ENCODE results near the gene BICD1. TPM values are rescaled to one million over a fixed set of nuclear protein-coding genes. Genes with fewer than 3 reads are reported as not detected.

Gene BICD1
- total and polyA plus RNA-seq, 12 donors = 2.5 to 14.7 (median 9.2) TPM

- ATAC-seq = peak in 5 of 8 donors; percentile 30 to 50 (median 36)
- no peak for DNase-seq
Observed at GRCh38 chr12:32118806-32119205, 12.2 kb downstream of the BICD1 start.

GRCh38 chr12:32120419-32120818 lies 13.8 kb downstream of the BICD1 start:
- Histone ChIP-seq H3K36me3 (no peaks in the 10 kb centered on the region), H3K4me1 (peaks cover 0 to 21% (median 12%) of the 10 kb centered on the region in 9 donors), H3K27me3 (no peaks in the 10 kb centered on the region), H3K4me3 (no peak overlapping the region), H3K27ac (no peak overlapping the region), H3K9me3 (no peaks in the 10 kb centered on the region)
- DNase-seq = no peak
- WGBS, 2 donors = 66 to 75% methylated on average over 2 of the region's 2 CpGs
- ATAC-seq = no peak
- TF ChIP-seq CTCF (IDR thresholded peaks at IDR 0.05) = no peak
- intact Hi-C loops (cut with DNase I) = no loop called here

More at GRCh38 chr12:32118806-32119205, 12.2 kb downstream of the BICD1 start:
- no peaks in the 10 kb centered on the region for H3K9me3 ChIP-seq
- no peak for TF ChIP-seq CTCF (IDR thresholded peaks at IDR 0.05)
- no peak overlapping the region for H3K27ac ChIP-seq
- no peaks in the 10 kb centered on the region for H3K27me3 ChIP-seq
- no peak overlapping the region for H3K4me3 ChIP-seq
- 64 to 77% methylated on average over 5 of the region's 5 CpGs for WGBS, 2 donors
- peaks cover 0 to 29% (median 15%) of the 10 kb centered on the region in 9 donors for H3K4me1 ChIP-seq
- no peaks in the 10 kb centered on the region for H3K36me3 ChIP-seq
- intact Hi-C loops (cut with DNase I) = no loop called here

GRCh38 chr12:32124637-32125036 lies 18.0 kb downstream of the BICD1 start:
- TF ChIP-seq CTCF (IDR thresholded peaks at IDR 0.05) = no peak
- intact Hi-C loops (cut with DNase I) = no loop called here
- no peaks in the 10 kb centered on the region for H3K27me3 ChIP-seq
- H3K36me3 ChIP-seq = no peaks in the 10 kb centered on the region
- 72 to 82% methylated on average over 1 of the region's 1 CpG for WGBS, 2 donors
- H3K9me3 ChIP-seq = no peaks in the 10 kb centered on the region
- H3K27ac ChIP-seq = no peak overlapping the region
- no peak overlapping the region for H3K4me3 ChIP-seq
- ATAC-seq (no peak), DNase-seq (no peak)
- H3K4me1 ChIP-seq = peaks cover 0 to 8% (median 0%) of the 10 kb centered on the region in 9 donors

GRCh38 chr12:32125455-32126084 lies 18.9 kb downstream of the BICD1 start:
- no peak for TF ChIP-seq CTCF (IDR thresholded peaks at IDR 0.05)
- H3K36me3 ChIP-seq = no peaks in the 10 kb centered on the region
- 89 to 99% methylated on average over 7 of the region's 7 CpGs for WGBS, 2 donors
- no peaks in the 10 kb centered on the region for H3K27me3 ChIP-seq
- ATAC-seq (no peak), DNase-seq (no peak)
- no peaks in the 10 kb centered on the region for H3K9me3 ChIP-seq
- no peak overlapping the region for H3K4me3 ChIP-seq
- H3K27ac ChIP-seq = no peak overlapping the region
- intact Hi-C loops (cut with DNase I) = no loop called here
- H3K4me1 ChIP-seq = peaks cover 0 to 2% (median 0%) of the 10 kb centered on the region in 9 donors
